Brain microvascular endothelial cell (primary cell): ENCODE measurements around the gene COQ8A.

Experiments used
- DNase-seq: peaks from one replicate; pipeline ENCODE4 v3.0.0-alpha.2; 2020
- H3K27ac ChIP-seq: fragments of 250-450 bp; sonication (Bioruptor Pico); 2 replicates; pipeline ENCODE4 v1.5.1; 2020; ENCODE audit warnings: mild to moderate bottlenecking, moderate library complexity
- H3K27me3 ChIP-seq: fragments of 250-450 bp; sonication (Bioruptor Pico); replicated peaks from 2 replicates; pipeline ENCODE4 v1.5.1; 2020; ENCODE audit warnings: mild to moderate bottlenecking
- H3K36me3 ChIP-seq: fragments of 250-450 bp; sonication (Bioruptor Pico); replicated peaks from 2 replicates; pipeline ENCODE4 v1.5.1; 2020; ENCODE audit warnings: mild to moderate bottlenecking
- H3K4me3 ChIP-seq: 2 replicates; pipeline ENCODE4 v1.5.1; 2011; ENCODE audit warnings: low read depth, mild to moderate bottlenecking, control low read depth, low read length, moderate library complexity
- CTCF ChIP-seq: IDR thresholded peaks from 2 replicates; pipeline ENCODE4 v1.5.1; 2011; ENCODE audit warnings: low read depth, mild to moderate bottlenecking, moderate library complexity, low read length, control low read depth, inconsistent platforms; ENCODE audit errors: missing control alignments
- in situ Hi-C: cut with HindIII; loops from 2 replicates; pipeline ENCODE4 v1.10.0; 2017; ENCODE audit warnings: low sequenced_read_pairs, low pct_ligation_motif_present

Gene COQ8A

GRCh38 chr1:226942392-226942791 is 2.3 kb downstream of the COQ8A start:
- TF ChIP-seq CTCF, result no peak
- in situ Hi-C loops, result no loop called here
- Histone ChIP-seq H3K27me3 (no peaks in the 10 kb centered on the region), H3K27ac (no peak overlapping the region), H3K36me3 (no peaks in the 10 kb centered on the region), H3K4me3 (no peak overlapping the region)
- DNase-seq, result no peak

- DNase-seq, result no peak
- Histone ChIP-seq H3K27me3 (no peaks in the 10 kb centered on the region), H3K4me3 (no peak overlapping the region), H3K27ac (no peak overlapping the region), H3K36me3 (no peaks in the 10 kb centered on the region)
- TF ChIP-seq CTCF, result no peak
- in situ Hi-C loops, result no loop called here
These were observed 3.1 kb downstream of the COQ8A start for GRCh38 chr1:226943156-226943555.

GRCh38 chr1:226943927-226944326 is 3.8 kb downstream of the COQ8A start:
- TF ChIP-seq CTCF, result no peak
- Histone ChIP-seq H3K27me3 (no peaks in the 10 kb centered on the region), H3K36me3 (no peaks in the 10 kb centered on the region), H3K27ac (no peak overlapping the region), H3K4me3 (no peak overlapping the region)
- in situ Hi-C loops, result no loop called here
- no peak for DNase-seq

- Histone ChIP-seq H3K27ac (no peak overlapping the region), H3K27me3 (no peaks in the 10 kb centered on the region), H3K36me3 (no peaks in the 10 kb centered on the region), H3K4me3 (no peak overlapping the region)
- DNase-seq, result no peak
- TF ChIP-seq CTCF, result no peak
- in situ Hi-C loops, result no loop called here
These were observed 5.2 kb downstream of the COQ8A start for GRCh38 chr1:226945106-226945857.

- Histone ChIP-seq H3K27me3 (no peaks in the 10 kb centered on the region), H3K36me3 (no peaks in the 10 kb centered on the region), H3K4me3 (no peak overlapping the region), H3K27ac (no peak overlapping the region)
- no peak for DNase-seq
- no peak for TF ChIP-seq CTCF
- in situ Hi-C loops, result no loop called here
These were observed 5.8 kb downstream of the COQ8A start for GRCh38 chr1:226945858-226946245.

GRCh38 chr1:226946285-226946684 is 6.2 kb downstream of the COQ8A start:
- no peaks in the 10 kb centered on the region for H3K36me3 ChIP-seq
- H3K27ac ChIP-seq, result no peak overlapping the region
- in situ Hi-C loops, result no loop called here
- no peaks in the 10 kb centered on the region for H3K27me3 ChIP-seq
- TF ChIP-seq CTCF, result no peak
- DNase-seq, result no peak
- no peak overlapping the region for H3K4me3 ChIP-seq
